ENCODE measurements around the gene SERINC4. TPM values are rescaled to one million over a fixed set of nuclear protein-coding genes. Genes with fewer than 3 reads are reported as not detected.
A peak's percentile ranks its signal among the peaks of the same experiment; 100 is the strongest.

SERINC4 gene
- total and polyA plus RNA-seq, 12 donors = 0.09 to 0.72 (median 0.38) TPM; not detected in 1

DNA sequence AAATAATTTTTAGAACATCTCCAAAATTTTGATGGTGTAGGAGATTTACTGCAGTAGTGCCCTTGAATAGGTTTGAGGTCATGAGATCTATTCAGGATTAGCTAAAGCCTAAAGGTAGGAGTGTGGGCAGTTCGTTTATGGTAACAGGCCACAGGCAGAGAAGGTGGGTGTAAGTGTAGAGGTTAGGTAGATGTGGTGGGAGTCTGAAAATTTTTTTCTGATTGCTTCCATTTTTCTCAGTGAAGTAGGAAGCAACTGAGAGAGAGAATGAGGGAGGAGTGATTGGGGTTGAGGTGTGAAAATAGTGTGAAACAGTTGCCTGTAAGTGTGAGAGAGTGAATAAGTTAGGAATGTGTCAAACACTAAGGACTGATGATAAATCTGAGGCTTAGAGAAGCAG is 21.0 kb downstream of the SERINC4 start:
- 85 to 87% methylated on average over 1 of the region's 1 CpG for WGBS, 2 donors
- no peak for TF ChIP-seq CTCF (IDR thresholded peaks at IDR 0.05)
- DNase-seq = no peak
- no peak overlapping the region for H3K27ac ChIP-seq
- intact Hi-C loops (cut with DNase I) = no loop called here
- H3K4me3 ChIP-seq = no peak overlapping the region
- peaks cover 0 to 4% (median 0%) of the 10 kb centered on the region in 9 donors for H3K36me3 ChIP-seq
- peaks cover 4 to 25% (median 17%) of the 10 kb centered on the region in 9 donors for H3K4me1 ChIP-seq
- H3K27me3 ChIP-seq = no peaks in the 10 kb centered on the region
- ATAC-seq = no peak
- no peaks in the 10 kb centered on the region for H3K9me3 ChIP-seq

GRCh38 chr15:43777267-43777914 is 22.6 kb downstream of the SERINC4 start:
- H3K4me3 ChIP-seq = peak overlapping the region; percentile 47 to 94 (median 68)
- WGBS, 2 donors = 3% methylated on average over 31 of the region's 31 CpGs
- no peaks in the 10 kb centered on the region for H3K27me3 ChIP-seq
- peaks cover 4 to 25% (median 17%) of the 10 kb centered on the region in 9 donors for H3K4me1 ChIP-seq
- H3K36me3 ChIP-seq = peaks cover 0 to 21% (median 15%) of the 10 kb centered on the region in 9 donors
- peak; percentile 69 to 75 for DNase-seq
- intact Hi-C loops (cut with DNase I) = no loop called here
- peak; percentile 76 to 83 (median 79) for ATAC-seq
- H3K27ac ChIP-seq = peak overlapping the region in 9 of 10 donors; percentile 70 to 86 (median 84)
- H3K9me3 ChIP-seq = no peaks in the 10 kb centered on the region
- peak; percentile 32 to 83 (median 68) for TF ChIP-seq CTCF (IDR thresholded peaks at IDR 0.05)

DNA sequence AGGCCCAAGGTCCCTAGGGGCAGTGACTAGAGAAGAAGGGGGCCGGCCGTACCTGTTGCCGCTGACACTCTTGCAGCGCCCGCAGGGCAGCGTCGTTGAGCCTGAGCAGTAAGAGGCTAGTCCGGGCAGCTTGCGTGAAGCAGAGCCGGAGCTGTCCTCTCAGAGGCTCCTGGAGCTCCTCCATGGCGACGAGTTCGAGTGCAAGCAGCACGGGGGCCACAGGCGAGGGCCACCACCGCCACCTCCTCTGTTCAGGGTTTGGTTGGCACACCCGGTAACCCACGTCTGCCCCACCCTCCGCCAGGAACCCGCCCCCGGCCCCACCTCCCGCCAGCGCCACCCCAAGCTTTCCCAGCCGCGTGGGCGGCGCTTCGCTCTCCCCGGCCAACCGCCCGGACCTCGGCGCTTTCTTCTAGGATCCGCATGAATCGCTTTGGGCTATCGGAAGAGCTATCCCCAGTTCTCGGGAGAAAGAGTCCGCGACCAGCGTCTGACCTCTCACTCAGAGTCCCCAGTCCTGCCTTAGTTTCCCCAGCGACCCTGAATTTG is 23.2 kb downstream of the SERINC4 start, which contains the start of gene ELL3:
ELL3 (minus strand) TSS at position 249 of the 549 bp plus-strand sequence; CDS start at position 184, 65 bp downstream.
- H3K27me3 ChIP-seq = no peaks in the 10 kb centered on the region
- H3K4me1 ChIP-seq = peaks cover 4 to 27% (median 17%) of the 10 kb centered on the region in 9 donors
- peaks cover 0 to 27% (median 20%) of the 10 kb centered on the region in 9 donors for H3K36me3 ChIP-seq
- H3K4me3 ChIP-seq = peak within 1 kb of the TSS; percentile 47 to 94 (median 68)
- TF ChIP-seq CTCF (IDR thresholded peaks at IDR 0.05) = no peak
- intact Hi-C loops (cut with DNase I) = no loop called here
- DNase-seq (peak; percentile 67 to 83), ATAC-seq (peak; percentile 80 to 91 (median 88))
- H3K27ac ChIP-seq = peak within 1 kb of the TSS in 9 of 10 donors; percentile 70 to 86 (median 84)
- H3K9me3 ChIP-seq = no peaks in the 10 kb centered on the region
- WGBS, 2 donors = 1% methylated on average over 41 of the region's 41 CpGs

DNA sequence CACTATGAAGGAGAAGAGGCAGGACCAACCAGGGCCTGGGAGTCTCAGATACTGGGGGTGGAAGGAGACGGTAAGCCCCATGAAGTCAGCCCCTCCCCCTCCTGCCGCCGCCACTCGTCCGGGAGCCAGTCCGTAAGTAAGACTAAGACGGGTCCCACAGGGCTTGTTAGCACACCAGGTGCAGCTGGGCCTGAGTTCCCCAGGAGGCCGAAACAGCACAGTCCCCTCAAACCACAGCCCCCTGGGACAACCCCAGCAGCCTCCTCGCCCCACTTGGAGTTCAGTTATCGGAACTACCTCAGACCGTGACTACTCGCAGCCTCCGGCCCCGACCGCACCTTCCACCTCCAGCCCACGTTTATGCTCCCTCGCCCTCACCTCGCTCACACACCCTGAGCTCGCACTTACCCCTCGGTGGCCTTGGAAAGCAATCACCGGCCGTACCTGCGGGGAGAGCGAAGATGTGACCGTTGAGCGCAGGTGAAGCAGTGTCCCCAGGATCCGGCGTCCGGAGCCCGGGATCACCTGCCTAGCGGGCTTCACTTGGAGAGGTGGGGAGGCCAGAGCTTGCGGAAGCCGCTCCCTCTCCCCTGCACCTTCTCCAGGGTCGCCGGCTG is 23.8 kb downstream of the SERINC4 start:
- intact Hi-C loops (cut with DNase I) = no loop called here
- peaks cover 4 to 28% (median 17%) of the 10 kb centered on the region in 9 donors for H3K4me1 ChIP-seq
- H3K4me3 ChIP-seq = peak overlapping the region; percentile 47 to 94 (median 68)
- ATAC-seq = peak; percentile 1 to 34 (median 4)
- H3K27ac ChIP-seq = peak overlapping the region in 9 of 10 donors; percentile 70 to 86 (median 84)
- 37 to 48% methylated on average over 35 of the region's 35 CpGs for WGBS, 2 donors
- no peak for TF ChIP-seq CTCF (IDR thresholded peaks at IDR 0.05)
- no peaks in the 10 kb centered on the region for H3K9me3 ChIP-seq
- peaks cover 0 to 32% (median 25%) of the 10 kb centered on the region in 9 donors for H3K36me3 ChIP-seq
- H3K27me3 ChIP-seq = no peaks in the 10 kb centered on the region
- no peak for DNase-seq
